ENCODE data around the gene ADAMTSL3. TPM values are rescaled to one million over a fixed set of nuclear protein-coding genes. Genes with fewer than 3 reads are reported as not detected.

Gene ADAMTSL3
- total and polyA plus RNA-seq, 2 donors (not counting 1 experiment from before 2014, with no cell fraction given): 0.14 to 0.17 TPM

GRCh38 chr15:83786336-83786735 lies 132.4 kb downstream of the ADAMTSL3 start:
- Histone ChIP-seq H3K4me2 (ENCODE audit: extremely low read depth, insufficient read depth, low read length) (no peak overlapping the region), H3K36me3 (ENCODE audit: control insufficient read depth, insufficient read depth, low read length) (no peaks in the 10 kb centered on the region), H3K9ac (ENCODE audit: insufficient read depth, low read length) (no peak overlapping the region), H3K27me3 (ENCODE audit: control insufficient read depth, insufficient read depth, low read length) (no peaks in the 10 kb centered on the region), H3K27ac (ENCODE audit: insufficient read depth, low read length) (no peak overlapping the region), H2AFZ (ENCODE audit: low read length) (no peak overlapping the region), H3K79me2 (ENCODE audit: control insufficient read depth, insufficient read depth, low read length) (no peaks in the 10 kb centered on the region), H3K9me3 (ENCODE audit: control insufficient read depth, insufficient read depth, low read depth, low read length) (no peaks in the 10 kb centered on the region), H4K20me1 (ENCODE audit: control insufficient read depth, extremely low read depth, insufficient read depth, low read length) (no peaks in the 10 kb centered on the region), H3K4me1 (ENCODE audit: control insufficient read depth, extremely low read depth, insufficient read depth, low read length) (no peaks in the 10 kb centered on the region), H3K4me3 (replicated peaks in 1 of 4; ENCODE audit: control extremely low read depth in 1 of 4, insufficient read depth in 1 of 4, low read depth in 3 of 4, low read length in 4 of 4) (no peak overlapping the region)
- DNase-seq (ENCODE audit: low read depth in 2 of 2): no peak
- no peak for TF ChIP-seq CTCF (conservative IDR thresholded peaks at IDR 0.05 in 1 of 2, IDR thresholded peaks at IDR 0.05 in 1 of 2; ENCODE audit: low read depth in 1 of 2, low read length in 2 of 2)
- no peak for TF ChIP-seq EZH2 (IDR thresholded peaks at IDR 0.05; ENCODE audit: low read length, missing control alignments)

GRCh38 chr15:83793069-83793468 lies 139.1 kb downstream of the ADAMTSL3 start:
- no peak overlapping the region for H3K4me2 ChIP-seq (ENCODE audit: extremely low read depth, insufficient read depth, low read length)
- H4K20me1 ChIP-seq (ENCODE audit: control insufficient read depth, extremely low read depth, insufficient read depth, low read length): no peaks in the 10 kb centered on the region
- H3K9ac ChIP-seq (ENCODE audit: insufficient read depth, low read length): no peak overlapping the region
- no peak overlapping the region for H3K27ac ChIP-seq (ENCODE audit: insufficient read depth, low read length)
- H3K4me1 ChIP-seq (ENCODE audit: control insufficient read depth, extremely low read depth, insufficient read depth, low read length): no peaks in the 10 kb centered on the region
- H2AFZ ChIP-seq (ENCODE audit: low read length): no peak overlapping the region
- no peaks in the 10 kb centered on the region for H3K36me3 ChIP-seq (ENCODE audit: control insufficient read depth, insufficient read depth, low read length)
- H3K27me3 ChIP-seq (ENCODE audit: control insufficient read depth, insufficient read depth, low read length): no peaks in the 10 kb centered on the region
- DNase-seq (ENCODE audit: low read depth in 2 of 2): no peak
- H3K4me3 ChIP-seq (replicated peaks in 1 of 4; ENCODE audit: control extremely low read depth in 1 of 4, insufficient read depth in 1 of 4, low read depth in 3 of 4, low read length in 4 of 4): no peak overlapping the region
- TF ChIP-seq CTCF (conservative IDR thresholded peaks at IDR 0.05 in 1 of 2, IDR thresholded peaks at IDR 0.05 in 1 of 2; ENCODE audit: low read depth in 1 of 2, low read length in 2 of 2): no peak
- no peak for TF ChIP-seq EZH2 (IDR thresholded peaks at IDR 0.05; ENCODE audit: low read length, missing control alignments)
- no peaks in the 10 kb centered on the region for H3K79me2 ChIP-seq (ENCODE audit: control insufficient read depth, insufficient read depth, low read length)
- H3K9me3 ChIP-seq (ENCODE audit: control insufficient read depth, insufficient read depth, low read depth, low read length): no peaks in the 10 kb centered on the region

GRCh38 chr15:83794209-83794608 lies 140.3 kb downstream of the ADAMTSL3 start:
- Histone ChIP-seq H3K9me3 (ENCODE audit: control insufficient read depth, insufficient read depth, low read depth, low read length) (no peaks in the 10 kb centered on the region), H3K27me3 (ENCODE audit: control insufficient read depth, insufficient read depth, low read length) (no peaks in the 10 kb centered on the region), H3K27ac (ENCODE audit: insufficient read depth, low read length) (no peak overlapping the region), H2AFZ (ENCODE audit: low read length) (no peak overlapping the region), H3K4me3 (replicated peaks in 1 of 4; ENCODE audit: control extremely low read depth in 1 of 4, insufficient read depth in 1 of 4, low read depth in 3 of 4, low read length in 4 of 4) (no peak overlapping the region), H4K20me1 (ENCODE audit: control insufficient read depth, extremely low read depth, insufficient read depth, low read length) (no peaks in the 10 kb centered on the region), H3K4me2 (ENCODE audit: extremely low read depth, insufficient read depth, low read length) (no peak overlapping the region), H3K79me2 (ENCODE audit: control insufficient read depth, insufficient read depth, low read length) (no peaks in the 10 kb centered on the region), H3K9ac (ENCODE audit: insufficient read depth, low read length) (no peak overlapping the region), H3K36me3 (ENCODE audit: control insufficient read depth, insufficient read depth, low read length) (no peaks in the 10 kb centered on the region), H3K4me1 (ENCODE audit: control insufficient read depth, extremely low read depth, insufficient read depth, low read length) (no peaks in the 10 kb centered on the region)
- no peak for DNase-seq (ENCODE audit: low read depth in 2 of 2)
- TF ChIP-seq EZH2 (IDR thresholded peaks at IDR 0.05; ENCODE audit: low read length, missing control alignments) (no peak), CTCF (conservative IDR thresholded peaks at IDR 0.05 in 1 of 2, IDR thresholded peaks at IDR 0.05 in 1 of 2; ENCODE audit: low read depth in 1 of 2, low read length in 2 of 2) (no peak)
